ENCODE results near the gene TSTD2. TPM values are rescaled to one million over a fixed set of nuclear protein-coding genes. Genes with fewer than 3 reads are reported as not detected.

Gene TSTD2
- total and polyA plus RNA-seq, 10 donors = 8.1 to 31.0 (median 19.2) TPM

DNA sequence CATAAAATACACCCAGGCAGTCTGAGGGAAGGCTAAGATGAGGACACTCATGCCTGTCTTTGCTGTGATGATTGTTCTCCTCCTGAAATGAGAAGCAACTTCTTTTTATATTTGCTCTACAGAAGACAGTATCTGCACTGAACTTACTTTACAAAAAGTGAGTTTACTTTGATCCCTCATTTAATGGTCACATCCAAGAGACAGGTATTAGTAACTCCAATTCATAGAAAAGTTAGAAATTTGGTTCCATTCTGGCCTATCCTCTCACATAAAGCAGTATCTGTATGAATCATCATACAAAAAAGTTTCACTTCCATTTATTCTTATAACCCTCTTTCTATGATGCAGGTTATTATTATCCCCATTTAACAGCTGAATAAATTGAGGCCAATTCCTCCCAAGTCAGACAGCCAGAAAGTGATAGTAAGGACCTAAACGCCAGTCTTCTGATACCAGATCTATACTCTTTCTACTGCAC, 15.2 kb downstream of the TSTD2 start:
- DNase-seq = no peak
- TF ChIP-seq POLR2A (IDR thresholded peaks at IDR 0.05) = no peak
- TF ChIP-seq POLR2AphosphoS5 (IDR thresholded peaks at IDR 0.05) = no peak
- TF ChIP-seq, protein P1, sequence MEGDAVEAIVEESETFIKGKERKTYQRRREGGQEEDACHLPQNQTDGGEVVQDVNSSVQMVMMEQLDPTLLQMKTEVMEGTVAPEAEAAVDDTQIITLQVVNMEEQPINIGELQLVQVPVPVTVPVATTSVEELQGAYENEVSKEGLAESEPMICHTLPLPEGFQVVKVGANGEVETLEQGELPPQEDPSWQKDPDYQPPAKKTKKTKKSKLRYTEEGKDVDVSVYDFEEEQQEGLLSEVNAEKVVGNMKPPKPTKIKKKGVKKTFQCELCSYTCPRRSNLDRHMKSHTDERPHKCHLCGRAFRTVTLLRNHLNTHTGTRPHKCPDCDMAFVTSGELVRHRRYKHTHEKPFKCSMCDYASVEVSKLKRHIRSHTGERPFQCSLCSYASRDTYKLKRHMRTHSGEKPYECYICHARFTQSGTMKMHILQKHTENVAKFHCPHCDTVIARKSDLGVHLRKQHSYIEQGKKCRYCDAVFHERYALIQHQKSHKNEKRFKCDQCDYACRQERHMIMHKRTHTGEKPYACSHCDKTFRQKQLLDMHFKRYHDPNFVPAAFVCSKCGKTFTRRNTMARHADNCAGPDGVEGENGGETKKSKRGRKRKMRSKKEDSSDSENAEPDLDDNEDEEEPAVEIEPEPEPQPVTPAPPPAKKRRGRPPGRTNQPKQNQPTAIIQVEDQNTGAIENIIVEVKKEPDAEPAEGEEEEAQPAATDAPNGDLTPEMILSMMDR (IDR thresholded peaks at IDR 0.05 in 8 of 11, conservative IDR thresholded peaks at IDR 0.05 in 3 of 11) = no peak
- Histone ChIP-seq H3K27me3 (replicated peaks in 1 of 7) (no peaks in the 10 kb centered on the region), H3K36me3 (peaks cover 3 to 79% (median 19%) of the 10 kb centered on the region in 6 donors), H3K9me3 (peaks cover 0 to 5% (median 0%) of the 10 kb centered on the region in 8 donors), H3K4me1 (peaks cover 0 to 8% (median 2%) of the 10 kb centered on the region in 6 donors), H3K4me3 (no peak overlapping the region), H3K27ac (no peak overlapping the region)
- WGBS, 5 donors = 67 to 84% (median 76%) methylated on average over 1 of the region's 1 CpG
- intact Hi-C loops (cut with DNase I; ENCODE audit: low total_unique reads) = loop anchor here (5.0 to 10.0 kb wide), 2 partner anchors 151 to 763 kb away; partner anchors contain the start of gene ZNF782

DNA sequence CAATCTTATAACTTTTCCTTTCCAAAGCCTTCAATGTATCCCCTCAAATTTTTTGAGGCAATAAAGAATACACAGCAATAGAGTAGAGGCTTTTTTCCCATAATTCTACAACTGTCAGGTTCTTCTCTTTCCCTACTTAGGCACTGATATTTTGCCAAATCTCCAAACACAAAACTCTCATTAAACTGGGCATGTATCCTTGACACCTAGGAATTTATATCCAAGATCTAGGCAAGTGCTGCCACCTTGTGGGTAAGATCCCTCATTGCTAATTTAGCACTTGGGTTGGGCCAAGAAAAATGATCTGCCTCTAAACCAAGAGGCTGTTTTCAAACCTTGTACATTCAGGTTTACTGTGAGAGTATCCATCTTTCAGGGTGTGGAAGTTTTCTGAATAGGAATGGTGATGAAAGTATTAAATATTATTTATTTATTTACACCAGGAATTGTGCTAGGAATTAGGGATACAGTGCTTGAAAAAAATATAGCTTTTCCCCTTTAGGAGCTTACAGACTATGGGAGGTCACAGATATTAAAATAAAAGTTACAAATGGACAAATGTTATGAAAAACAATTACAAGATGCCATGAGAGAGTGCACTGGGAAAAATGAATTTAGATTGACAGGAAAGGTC, 17.6 kb downstream of the TSTD2 start:
- DNase-seq = no peak
- no peak overlapping the region for H3K27ac ChIP-seq
- peaks cover 0 to 8% (median 2%) of the 10 kb centered on the region in 6 donors for H3K4me1 ChIP-seq
- no peak for TF ChIP-seq POLR2AphosphoS5 (IDR thresholded peaks at IDR 0.05)
- no peak for TF ChIP-seq POLR2A (IDR thresholded peaks at IDR 0.05)
- TF ChIP-seq, protein P1 (IDR thresholded peaks at IDR 0.05 in 8 of 11, conservative IDR thresholded peaks at IDR 0.05 in 3 of 11) = peak; percentile 70 to 90 (median 85)
- H3K27me3 ChIP-seq (replicated peaks in 1 of 7) = no peaks in the 10 kb centered on the region
- peaks cover 1 to 79% (median 24%) of the 10 kb centered on the region in 6 donors for H3K36me3 ChIP-seq
- peaks cover 0 to 5% (median 0%) of the 10 kb centered on the region in 8 donors for H3K9me3 ChIP-seq
- no peak overlapping the region for H3K4me3 ChIP-seq
- intact Hi-C loops (cut with DNase I; ENCODE audit: low total_unique reads) = loop anchor here (2.0 to 10.0 kb wide), 3 partner anchors 148 to 761 kb away; partner anchors contain the start of gene ZNF782

DNA sequence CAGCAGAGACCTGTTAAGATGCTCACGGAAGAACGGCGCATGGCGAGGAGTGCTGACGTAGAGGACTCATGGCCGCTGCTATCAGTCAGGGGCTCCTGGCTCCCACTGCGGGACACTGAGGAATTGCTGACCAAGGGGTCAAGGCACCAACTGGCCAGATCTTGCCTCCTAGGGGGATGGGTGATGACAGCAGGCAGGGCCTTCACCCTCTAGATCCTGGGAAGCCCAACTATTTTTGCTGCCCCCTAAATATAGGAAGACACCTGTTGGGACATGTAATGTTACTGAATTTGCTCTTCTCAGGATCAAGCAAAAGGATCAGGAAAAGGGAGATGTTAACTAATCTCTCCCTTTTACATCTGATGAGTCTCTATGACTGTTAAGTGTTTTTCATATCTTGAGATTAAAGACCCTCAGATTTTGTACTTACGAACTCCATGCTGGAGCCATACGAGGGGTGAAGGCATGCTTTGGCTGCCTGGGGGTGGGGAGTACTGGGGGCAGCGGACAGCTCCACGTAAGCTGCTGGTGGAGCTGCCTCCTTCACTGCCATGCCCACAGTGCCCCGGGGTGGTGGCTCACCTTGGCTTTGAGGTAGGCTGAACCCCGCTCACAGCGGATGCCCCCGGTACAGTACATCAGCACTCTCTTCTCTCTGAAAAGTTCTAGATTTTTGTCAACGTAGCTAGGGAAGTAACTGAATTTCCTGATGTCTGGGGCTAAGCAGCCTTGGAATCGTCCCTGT, 28.1 kb downstream of the TSTD2 start:
- no peaks in the 10 kb centered on the region for H3K9me3 ChIP-seq
- WGBS, 5 donors = 83 to 97% (median 95%) methylated on average over 17 of the region's 17 CpGs
- H3K4me3 ChIP-seq = no peak overlapping the region
- DNase-seq = no peak
- intact Hi-C loops (cut with DNase I; ENCODE audit: low total_unique reads) = no loop called here
- peaks cover 5 to 97% (median 63%) of the 10 kb centered on the region in 6 donors for H3K36me3 ChIP-seq
- no peaks in the 10 kb centered on the region for H3K4me1 ChIP-seq
- no peak overlapping the region for H3K27ac ChIP-seq
- TF ChIP-seq POLR2AphosphoS5 (IDR thresholded peaks at IDR 0.05) (no peak), POLR2A (IDR thresholded peaks at IDR 0.05) (no peak)
- TF ChIP-seq, protein P1 (IDR thresholded peaks at IDR 0.05 in 8 of 11, conservative IDR thresholded peaks at IDR 0.05 in 3 of 11) = no peak
- no peaks in the 10 kb centered on the region for H3K27me3 ChIP-seq (replicated peaks in 1 of 7)

DNA sequence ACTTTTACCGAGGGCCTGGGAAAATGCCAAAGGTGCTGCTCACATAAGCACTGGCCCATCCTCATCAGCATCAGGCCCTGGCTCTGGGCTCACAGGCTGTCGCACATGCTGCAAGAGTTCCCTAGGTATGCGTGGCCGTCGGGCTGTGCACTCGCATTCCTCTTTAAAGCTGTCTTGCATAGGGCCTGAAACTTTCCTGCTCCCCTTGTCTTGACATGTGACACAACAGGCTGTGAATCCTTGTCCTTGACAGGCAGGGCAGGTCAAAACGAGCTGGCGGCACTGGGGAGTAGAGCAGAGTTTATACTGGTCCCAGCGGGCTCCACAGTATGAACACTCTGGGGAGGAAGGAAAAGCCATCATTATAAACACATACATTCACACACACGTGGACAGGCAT, 30.7 kb downstream of the TSTD2 start:
- H3K4me3 ChIP-seq = no peak overlapping the region
- TF ChIP-seq POLR2A (IDR thresholded peaks at IDR 0.05) (no peak), POLR2AphosphoS5 (IDR thresholded peaks at IDR 0.05) (no peak)
- TF ChIP-seq, protein P1 (IDR thresholded peaks at IDR 0.05 in 8 of 11, conservative IDR thresholded peaks at IDR 0.05 in 3 of 11) = no peak
- intact Hi-C loops (cut with DNase I; ENCODE audit: low total_unique reads) = no loop called here
- H3K36me3 ChIP-seq = peaks cover 3 to 83% (median 58%) of the 10 kb centered on the region in 6 donors
- H3K27me3 ChIP-seq (replicated peaks in 1 of 7) = no peaks in the 10 kb centered on the region
- WGBS, 5 donors = 89 to 93% (median 90%) methylated on average over 10 of the region's 10 CpGs
- H3K4me1 ChIP-seq = peaks cover 0 to 9% (median 6%) of the 10 kb centered on the region in 6 donors
- no peak for DNase-seq
- no peak overlapping the region for H3K27ac ChIP-seq
- no peaks in the 10 kb centered on the region for H3K9me3 ChIP-seq
